Measurements from ENCODE around the gene TPP2.

- TF ChIP-seq CTCF (IDR thresholded peaks at IDR 0.05) (no peak), EP300 (IDR thresholded peaks at IDR 0.05) (no peak), POLR2A (IDR thresholded peaks at IDR 0.05) (no peak)
Measured at GRCh38 chr13:102642029-102642428, 45.2 kb downstream of the TPP2 start.
